HepG2 (cell line): Measurements from ENCODE around the gene LSM14B. TPM values are rescaled to one million over a fixed set of nuclear protein-coding genes. Genes with fewer than 3 reads are reported as not detected.

ENCODE experiments used
- HES4 ChIP-seq: sonication (generic); formaldehyde crosslinking; IDR thresholded peaks from 2 replicates; pipeline ENCODE4 v1.9.0; 2021; ENCODE audit warnings: mild to moderate bottlenecking, missing genetic modification reagents, borderline replicate concordance
- KAT7 ChIP-seq: IDR thresholded peaks from 2 replicates; pipeline ENCODE4 v1.6.1; 2018; ENCODE audit warnings: borderline replicate concordance, missing compliant biosample characterization
- MEF2D ChIP-seq: sonication (generic); formaldehyde crosslinking; IDR thresholded peaks from 2 replicates; pipeline ENCODE4 v1.5.1; 2020; ENCODE audit warnings: mild to moderate bottlenecking, missing genetic modification reagents
- MEIS2 ChIP-seq: sonication (generic); formaldehyde crosslinking; IDR thresholded peaks from 2 replicates; pipeline ENCODE4 v1.9.0; 2021; ENCODE audit warnings: mild to moderate bottlenecking, missing genetic modification reagents
- MTF1 ChIP-seq: sonication (generic); formaldehyde crosslinking; IDR thresholded peaks from 2 replicates; pipeline ENCODE4 v1.5.0; 2020; ENCODE audit warnings: missing genetic modification reagents
- MXD4 ChIP-seq: IDR thresholded peaks from 2 replicates; pipeline ENCODE4 v1.6.1; 2016; ENCODE audit warnings: mild to moderate bottlenecking, missing biosample characterization, missing genetic modification reagents
- NFIB ChIP-seq: sonication (generic); formaldehyde crosslinking; IDR thresholded peaks from 2 replicates; pipeline ENCODE4 v1.9.0; 2021; ENCODE audit warnings: missing genetic modification reagents, mild to moderate bottlenecking, borderline replicate concordance
- NRL ChIP-seq: sonication (generic); formaldehyde crosslinking; IDR thresholded peaks from 2 replicates; pipeline ENCODE4 v1.5.0; 2020; ENCODE audit warnings: missing genetic modification reagents, mild to moderate bottlenecking, moderate library complexity, borderline replicate concordance
- PRDM15 ChIP-seq: sonication (generic); formaldehyde crosslinking; IDR thresholded peaks from 2 replicates; pipeline ENCODE4 v1.4.0; 2020; ENCODE audit warnings: missing genetic modification reagents
- RFX3 ChIP-seq: IDR thresholded peaks from 2 replicates; pipeline ENCODE4 v1.6.1; 2016; ENCODE audit warnings: missing biosample characterization, missing genetic modification reagents
- SAP130 ChIP-seq: IDR thresholded peaks from 2 replicates; pipeline ENCODE4 v1.6.1; 2016; ENCODE audit warnings: low read depth
- SMARCE1 ChIP-seq: fragments of 450-650 bp; IDR thresholded peaks from 2 replicates; pipeline ENCODE4 v1.6.1; 2017; ENCODE audit warnings: borderline replicate concordance
- U2AF1 ChIP-seq: fragments of 200-400 bp; formaldehyde crosslinking; optimal IDR thresholded peaks from 2 replicates; pipeline ENCODE3; 2017; ENCODE audit warnings: mild to moderate bottlenecking, low read depth, low read length
- ZNF414 ChIP-seq: sonication (generic); formaldehyde crosslinking; IDR thresholded peaks from 2 replicates; pipeline ENCODE4 v1.5.0; 2020; ENCODE audit warnings: missing genetic modification reagents
- ZNF432 ChIP-seq: sonication (generic); formaldehyde crosslinking; IDR thresholded peaks from 2 replicates; pipeline ENCODE4 v1.5.0; 2020; ENCODE audit warnings: missing genetic modification reagents, mild to moderate bottlenecking, borderline replicate concordance
- ZNF484 ChIP-seq: sonication (generic); formaldehyde crosslinking; IDR thresholded peaks from 2 replicates; pipeline ENCODE4 v1.5.1; 2020; ENCODE audit warnings: mild to moderate bottlenecking, low read depth, missing genetic modification reagents, borderline replicate concordance
- ZNF496 ChIP-seq: sonication (generic); formaldehyde crosslinking; IDR thresholded peaks from 2 replicates; pipeline ENCODE4 v1.8.1; 2023; ENCODE audit warnings: mild to moderate bottlenecking, moderate library complexity, missing genetic modification reagents; ENCODE audit not compliant: insufficient replicate concordance
- ZNF501 ChIP-seq: sonication (generic); formaldehyde crosslinking; IDR thresholded peaks from 2 replicates; pipeline ENCODE4 v1.5.1; 2020; ENCODE audit warnings: mild to moderate bottlenecking, moderate library complexity, missing genetic modification reagents
- ZNF549 ChIP-seq: sonication (generic); formaldehyde crosslinking; IDR thresholded peaks from 2 replicates; pipeline ENCODE4 v1.5.0; 2020; ENCODE audit warnings: missing genetic modification reagents
- ZNF563 ChIP-seq: sonication (generic); formaldehyde crosslinking; IDR thresholded peaks from 2 replicates; pipeline ENCODE4 v1.8.0; 2022; ENCODE audit warnings: mild to moderate bottlenecking, moderate library complexity, missing genetic modification reagents
- ZNF564 ChIP-seq: sonication (generic); formaldehyde crosslinking; IDR thresholded peaks from 2 replicates; pipeline ENCODE4 v1.8.1; 2023; ENCODE audit warnings: mild to moderate bottlenecking, missing genetic modification reagents
- ZNF576 ChIP-seq: sonication (generic); formaldehyde crosslinking; IDR thresholded peaks from 2 replicates; pipeline ENCODE4 v1.4.0; 2020; ENCODE audit warnings: mild to moderate bottlenecking, missing genetic modification reagents
- ZNF629 ChIP-seq: sonication (generic); formaldehyde crosslinking; conservative IDR thresholded peaks from 2 replicates; pipeline ENCODE4 v1.5.0; 2020; ENCODE audit warnings: missing genetic modification reagents
- ZNF672 ChIP-seq: sonication (generic); formaldehyde crosslinking; IDR thresholded peaks from 2 replicates; pipeline ENCODE4 v1.8.1; 2022; ENCODE audit warnings: missing genetic modification reagents
- ZNF709 ChIP-seq: sonication (generic); formaldehyde crosslinking; IDR thresholded peaks from 2 replicates; pipeline ENCODE4 v1.5.0; 2020; ENCODE audit warnings: mild to moderate bottlenecking, missing genetic modification reagents
- ZNF790 ChIP-seq: sonication (generic); formaldehyde crosslinking; IDR thresholded peaks from 2 replicates; pipeline ENCODE4 v1.8.0; 2022; ENCODE audit warnings: missing genetic modification reagents, mild to moderate bottlenecking, borderline replicate concordance
- polyA plus RNA-seq, 8 experiments: library from polyadenylated mRNA; depleted of rRNA in 3 of 8; stranded (reverse) in 7 of 8; unstranded in 1 of 8; fragments of >200 nt; fragmentation: Illumina TruSeq in 4 of 8; extraction: Trizol in 4 of 8; gene quantifications; 2 replicates each; pipeline versions ENCODE4 v1.2.1 to v1.2.3, GENCODE V29; 2011 to 2016; ENCODE audit warnings: low read depth in 4 of 8, missing spikeins in 1 of 8, mixed read lengths in 1 of 8; ENCODE audit not compliant: insufficient read depth in 1 of 8
- total RNA-seq, 5 experiments: library from RNA; depleted of rRNA; stranded (reverse); fragments of >200 nt; fragmentation: Illumina TruSeq; extraction: Trizol; gene quantifications; 2 replicates each; pipeline ENCODE4 v1.2.3, GENCODE V29; 2016; ENCODE audit warnings: low read depth in 1 of 5

LSM14B gene
- total and polyA plus RNA-seq, 2 of the 13 experiments (the other 11 are each of a cell fraction or from before 2014, with no cell fraction given), result 43.3 to 79.2 TPM

GRCh38 chr20:62182469-62183425 is 60.5 kb downstream of the LSM14B start, which contains the start of gene MTG2 (continued):
- TF ChIP-seq SMARCE1 (no peak), MXD4 (CRISPR knock-in tag) (peak; percentile 97), MEF2D (CRISPR knock-in tag) (peak; percentile 91), ZNF576 (peak; percentile 90), ZNF549 (CRISPR knock-in tag) (no peak; the same call in 1 of the 2 replicates), ZNF496 (no peak), NFIB (CRISPR knock-in tag) (no peak), ZNF709 (CRISPR knock-in tag) (peak; percentile 94), ZNF629 (peak; percentile 74), KAT7 (CRISPR knock-in tag) (peak; percentile 100), U2AF1 (peak; percentile 90), HES4 (peak; percentile 75; the same call in 1 of the 2 replicates), ZNF484 (CRISPR knock-in tag) (0 out of 2 replicates have a peak, but pooled peaks have one; percentile 63), ZNF563 (CRISPR knock-in tag) (peak; percentile 89; the same call in 1 of the 2 replicates), ZNF672 (CRISPR knock-in tag) (0 out of 2 replicates have a peak, but pooled peaks have one; percentile 92), ZNF790 (CRISPR knock-in tag) (peak; percentile 73; the same call in 1 of the 2 replicates), MTF1 (peak; percentile 87; the same call in 1 of the 2 replicates), SAP130 (peak; percentile 100), ZNF501 (peak; percentile 100), RFX3 (CRISPR knock-in tag) (peak; percentile 55), NRL (CRISPR knock-in tag) (peak; percentile 96), PRDM15 (peak; percentile 86), ZNF432 (CRISPR knock-in tag) (no peak; the same call in 1 of the 2 replicates), ZNF564 (CRISPR knock-in tag) (peak; percentile 93), MEIS2 (peak; percentile 97), ZNF414 (CRISPR knock-in tag) (peak; percentile 94; the same call in 1 of the 2 replicates)
